Stimulated activated naive CD8-positive, alpha-beta T cell treated with anti-CD3 and anti-CD28 coated beads, Interleukin-15, Interleukin-2, amounts not matched to agents 100 ng/mL and 50 ng/mL, for 24 hours (primary cell): Measurements from ENCODE around the gene COL4A5.
"Not testable (repeated sequence)": the region's sequence is repeated elsewhere in the genome, so short reads cannot be mapped to it uniquely, and the experiment has no call there.

Experiments used
- H3K27ac Mint-ChIP-seq: one replicate; pipeline ENCODE4 v1.8.0; 2021; ENCODE audit warnings: mild to moderate bottlenecking, mixed read lengths
- H3K27me3 Mint-ChIP-seq: one replicate; pipeline ENCODE4 v1.8.0; 2021; ENCODE audit warnings: mixed read lengths
- H3K36me3 Mint-ChIP-seq: one replicate; pipeline ENCODE4 v1.8.0; 2021; ENCODE audit warnings: low read depth, mixed read lengths
- H3K4me1 Mint-ChIP-seq: one replicate; pipeline ENCODE4 v1.8.0; 2021; ENCODE audit warnings: low read depth, mixed read lengths
- H3K4me3 Mint-ChIP-seq: one replicate; pipeline ENCODE4 v1.8.0; 2021; ENCODE audit warnings: mild to moderate bottlenecking, mixed read lengths
- H3K9me3 Mint-ChIP-seq: one replicate; pipeline ENCODE4 v1.8.0; 2021; ENCODE audit warnings: mixed read lengths

Gene COL4A5

GRCh38 chrX:108437349-108438109, 2.1 kb upstream of the COL4A5 start:
- Mint-ChIP-seq H3K9me3 (no peaks in the 10 kb centered on the region), H3K36me3 (no peaks in the 10 kb centered on the region), H3K27me3 (peaks cover 16% of the 10 kb centered on the region), H3K27ac (no peak overlapping the region), H3K4me1 (no peaks in the 10 kb centered on the region), H3K4me3 (no peak overlapping the region)

- H3K36me3 Mint-ChIP-seq, result no peaks in the 10 kb centered on the region
- H3K4me3 Mint-ChIP-seq, result no peak within 1 kb of the TSS
- no peak within 1 kb of the TSS for H3K27ac Mint-ChIP-seq
- H3K9me3 Mint-ChIP-seq, result no peaks in the 10 kb centered on the region
- peaks cover 16% of the 10 kb centered on the region for H3K27me3 Mint-ChIP-seq
- no peaks in the 10 kb centered on the region for H3K4me1 Mint-ChIP-seq
Measured at GRCh38 chrX:108438110-108438623, 1.5 kb upstream of the COL4A5 start, which contains the start of gene COL4A6. Gene COL4A6, minus strand, starts transcription at chrX:108438422. Its CDS starts 226 bp downstream, at chrX:108438196.

DNA sequence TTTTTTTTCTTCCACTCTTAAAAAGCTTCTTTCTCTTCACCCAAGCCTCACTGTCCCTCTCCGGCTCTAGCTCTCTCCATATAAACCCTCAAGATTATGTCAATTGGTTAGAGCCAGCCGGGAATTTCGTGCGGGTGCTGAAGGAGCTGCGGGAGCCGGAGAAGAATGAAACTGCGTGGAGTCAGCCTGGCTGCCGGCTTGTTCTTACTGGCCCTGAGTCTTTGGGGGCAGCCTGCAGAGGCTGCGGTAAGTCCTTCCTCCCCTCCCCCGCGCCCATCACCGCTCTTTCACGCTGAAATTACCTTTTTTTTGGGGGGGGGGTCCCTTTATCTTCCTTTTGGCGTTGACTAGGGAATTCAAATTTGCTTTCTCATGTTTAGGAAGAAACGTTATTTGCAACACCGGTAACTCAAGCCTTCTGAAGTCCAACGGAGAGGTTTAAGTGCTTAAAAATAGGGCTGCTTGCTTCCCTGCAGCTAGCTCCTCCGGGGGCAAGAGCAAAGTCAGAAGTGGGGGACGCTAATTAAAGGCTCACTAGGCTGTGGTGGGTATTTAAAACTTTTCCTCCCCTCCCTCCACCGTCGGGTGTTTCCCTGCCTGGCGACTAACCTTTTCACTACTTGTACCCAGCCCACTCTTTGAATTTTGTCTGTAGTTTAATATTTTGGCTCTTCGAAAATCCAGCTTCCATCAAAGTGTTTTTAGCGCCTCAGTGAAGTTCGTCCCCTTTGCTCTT, 491 bp downstream of the COL4A5 start:
- Mint-ChIP-seq H3K27ac (no peak overlapping the region), H3K9me3 (no peaks in the 10 kb centered on the region), H3K36me3 (no peaks in the 10 kb centered on the region), H3K27me3 (peaks cover 16% of the 10 kb centered on the region), H3K4me1 (no peaks in the 10 kb centered on the region), H3K4me3 (peak overlapping the region; percentile 37)

DNA sequence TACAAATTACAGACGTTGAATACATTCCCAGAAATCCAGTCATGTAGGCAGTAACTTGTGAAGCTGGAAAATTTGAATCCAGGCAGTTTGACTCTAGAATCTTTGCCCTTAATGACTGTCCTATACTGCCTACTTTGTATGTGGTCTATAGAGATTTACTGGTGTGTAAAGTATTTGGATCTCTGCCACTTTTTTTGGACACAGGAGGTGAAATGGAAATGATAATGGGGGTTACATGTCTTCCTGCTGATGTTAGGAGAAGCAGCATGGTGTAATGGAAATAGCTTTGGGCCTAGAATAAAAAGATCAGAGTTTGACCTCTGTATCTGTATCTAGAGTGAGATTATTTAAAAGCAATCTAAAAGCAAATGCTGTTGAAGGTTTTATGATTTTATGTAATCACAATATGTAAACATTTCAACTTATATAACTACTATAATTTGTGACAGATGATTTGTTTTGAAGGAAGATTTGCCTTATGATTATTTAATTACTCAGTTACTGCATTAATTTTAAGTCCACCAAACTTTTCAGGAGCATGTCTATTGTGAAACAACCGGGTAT, 3.3 kb downstream of the COL4A5 start:
- Mint-ChIP-seq H3K4me3 (no peak overlapping the region), H3K36me3 (no peaks in the 10 kb centered on the region), H3K27ac (no peak overlapping the region), H3K9me3 (no peaks in the 10 kb centered on the region), H3K4me1 (no peaks in the 10 kb centered on the region), H3K27me3 (peaks cover 16% of the 10 kb centered on the region)

- Mint-ChIP-seq H3K36me3 (no peaks in the 10 kb centered on the region), H3K27ac (no peak overlapping the region), H3K4me3 (no peak overlapping the region), H3K27me3 (no peaks in the 10 kb centered on the region), H3K9me3 (no peaks in the 10 kb centered on the region), H3K4me1 (no peaks in the 10 kb centered on the region)
Measured at GRCh38 chrX:108447303-108447702, 7.7 kb downstream of the COL4A5 start.

- no peak overlapping the region for H3K27ac Mint-ChIP-seq
- no peaks in the 10 kb centered on the region for H3K36me3 Mint-ChIP-seq
- H3K4me1 Mint-ChIP-seq, result no peaks in the 10 kb centered on the region
- no peaks in the 10 kb centered on the region for H3K27me3 Mint-ChIP-seq
- H3K4me3 Mint-ChIP-seq, result no peak overlapping the region
- no peaks in the 10 kb centered on the region for H3K9me3 Mint-ChIP-seq
Measured at GRCh38 chrX:108453841-108454240, 14.2 kb downstream of the COL4A5 start.

DNA sequence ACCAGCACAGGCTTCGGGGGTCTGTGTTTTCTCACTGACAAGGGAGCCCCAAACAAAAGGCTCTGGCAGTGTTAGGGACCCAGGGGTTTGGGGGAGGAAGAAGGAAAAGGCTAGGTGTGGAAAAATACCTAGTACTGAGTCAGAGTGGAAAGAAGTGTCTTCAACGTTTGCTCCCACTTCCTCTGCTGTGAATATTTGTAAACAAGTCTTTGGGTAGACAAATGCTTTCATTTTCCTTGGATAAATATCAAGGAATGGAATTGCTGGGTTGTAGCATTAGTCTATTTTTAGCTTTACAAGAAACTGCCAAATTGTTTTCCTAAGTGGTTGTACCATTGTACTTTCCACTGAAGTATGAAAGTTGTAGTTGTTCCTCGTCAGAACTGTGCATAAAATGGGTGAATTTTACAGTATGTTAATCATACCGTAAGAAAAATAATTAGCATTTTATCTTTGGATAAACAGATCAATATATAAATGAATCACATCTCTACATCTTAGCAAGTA, 17.4 kb downstream of the COL4A5 start:
- Mint-ChIP-seq H3K27ac (no peak overlapping the region), H3K36me3 (no peaks in the 10 kb centered on the region), H3K9me3 (no peaks in the 10 kb centered on the region), H3K4me3 (no peak overlapping the region), H3K4me1 (no peaks in the 10 kb centered on the region), H3K27me3 (no peaks in the 10 kb centered on the region)

- Mint-ChIP-seq H3K4me1 (no peaks in the 10 kb centered on the region), H3K4me3 (no peak overlapping the region), H3K9me3 (no peaks in the 10 kb centered on the region)
Measured at GRCh38 chrX:108464604-108465003, 25.0 kb downstream of the COL4A5 start.

GRCh38 chrX:108468486-108468885, 28.8 kb downstream of the COL4A5 start:
- no peaks in the 10 kb centered on the region for H3K9me3 Mint-ChIP-seq
- H3K4me1 Mint-ChIP-seq, result no peaks in the 10 kb centered on the region
- no peak overlapping the region for H3K27ac Mint-ChIP-seq
- no peaks in the 10 kb centered on the region for H3K27me3 Mint-ChIP-seq
- H3K36me3 Mint-ChIP-seq, result no peaks in the 10 kb centered on the region
- no peak overlapping the region for H3K4me3 Mint-ChIP-seq

More at GRCh38 chrX:108464604-108465003, 25.0 kb downstream of the COL4A5 start:
- Mint-ChIP-seq H3K27me3 (no peaks in the 10 kb centered on the region), H3K36me3 (no peaks in the 10 kb centered on the region), H3K27ac (no peak overlapping the region)

DNA sequence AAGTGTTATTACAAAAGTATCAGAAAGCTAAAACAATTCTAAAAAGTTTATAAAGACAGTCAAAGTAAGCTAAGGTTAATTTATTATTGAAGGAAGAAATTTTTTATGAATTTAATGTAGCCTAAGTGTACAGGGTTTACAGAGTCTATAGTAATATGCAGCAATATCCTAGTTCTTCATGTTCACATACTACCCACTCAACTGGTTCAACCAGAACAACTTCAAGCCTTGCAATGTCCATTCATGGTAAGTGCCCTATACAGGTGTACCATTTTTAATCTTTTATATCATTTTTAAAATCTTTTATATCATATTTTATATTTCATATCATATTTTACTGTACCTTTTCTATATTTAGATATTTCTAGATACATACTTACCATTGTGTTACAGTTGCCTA, 34.3 kb downstream of the COL4A5 start:
- Mint-ChIP-seq H3K4me1 (no peaks in the 10 kb centered on the region), H3K4me3 (no peak overlapping the region), H3K27ac (no peak overlapping the region), H3K9me3 (peaks cover 4% of the 10 kb centered on the region), H3K27me3 (no peaks in the 10 kb centered on the region), H3K36me3 (no peaks in the 10 kb centered on the region)

DNA sequence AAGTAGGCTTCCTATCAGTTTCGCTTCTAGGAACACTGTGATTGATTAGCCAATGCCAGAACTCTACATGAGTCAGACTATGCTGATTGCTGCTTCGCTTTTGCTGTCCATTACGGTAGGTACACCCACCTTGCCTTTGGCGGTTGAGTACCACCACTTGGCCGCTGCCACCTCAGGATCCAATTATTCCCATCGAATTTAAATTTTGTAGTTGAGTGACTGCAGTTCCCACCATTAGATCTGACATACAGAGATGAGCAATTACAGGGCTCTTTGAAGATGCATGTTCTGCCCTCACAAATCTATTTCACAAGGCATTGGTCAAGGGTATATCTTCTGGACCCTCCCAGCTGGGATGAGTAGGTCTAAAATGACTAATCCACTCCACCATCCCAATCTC, 41.9 kb downstream of the COL4A5 start:
- not testable (repeated sequence) for H3K27ac Mint-ChIP-seq, H3K9me3 Mint-ChIP-seq, H3K4me1 Mint-ChIP-seq, H3K36me3 Mint-ChIP-seq, H3K27me3 Mint-ChIP-seq, H3K4me3 Mint-ChIP-seq

DNA sequence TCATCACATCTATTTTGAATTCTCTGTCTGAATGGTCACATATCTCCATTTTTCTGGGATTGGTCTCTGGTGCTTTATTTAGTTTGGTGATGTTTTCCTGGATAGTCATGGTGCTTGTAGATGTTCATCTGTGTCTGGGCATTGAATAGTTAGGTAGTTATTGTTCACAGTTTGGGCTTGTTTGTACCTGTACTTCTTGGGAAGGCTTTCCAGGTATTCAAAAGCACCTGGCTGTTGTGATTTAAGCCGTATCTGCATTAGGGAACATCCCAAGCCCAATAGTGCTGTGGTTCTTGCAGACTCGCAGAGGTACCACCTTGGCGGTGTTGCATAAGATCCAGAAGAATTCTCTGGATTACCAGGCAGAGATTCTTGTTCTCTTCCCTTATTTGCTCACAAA, 44.6 kb downstream of the COL4A5 start:
- no peak overlapping the region for H3K4me3 Mint-ChIP-seq
- H3K9me3 Mint-ChIP-seq, result no peaks in the 10 kb centered on the region
- no peaks in the 10 kb centered on the region for H3K27me3 Mint-ChIP-seq
- H3K27ac Mint-ChIP-seq, result no peak overlapping the region
- no peaks in the 10 kb centered on the region for H3K4me1 Mint-ChIP-seq
- H3K36me3 Mint-ChIP-seq, result no peaks in the 10 kb centered on the region

DNA sequence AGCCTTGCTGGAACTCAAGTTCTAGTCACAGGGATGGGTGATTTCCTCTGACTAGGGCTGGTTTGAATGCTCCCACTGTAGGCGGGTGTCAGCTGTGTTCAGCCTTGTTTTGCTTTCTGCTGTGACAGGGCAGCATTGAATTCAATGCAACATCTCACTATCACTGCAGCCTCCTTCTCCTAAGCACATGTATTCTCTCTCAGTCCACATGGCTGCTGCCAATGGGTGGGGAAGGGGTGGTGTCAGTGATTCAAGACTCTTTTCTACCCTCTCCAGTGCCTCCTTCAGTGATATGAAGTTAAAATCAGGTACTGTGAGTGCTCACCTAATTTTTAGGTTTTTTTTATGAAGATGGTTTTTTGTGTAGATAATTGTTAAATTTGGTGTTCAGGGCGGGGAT, 46.3 kb downstream of the COL4A5 start:
- Mint-ChIP-seq H3K4me3 (no peak overlapping the region), H3K27ac (no peak overlapping the region), H3K36me3 (no peaks in the 10 kb centered on the region), H3K9me3 (no peaks in the 10 kb centered on the region), H3K27me3 (no peaks in the 10 kb centered on the region), H3K4me1 (no peaks in the 10 kb centered on the region)

DNA sequence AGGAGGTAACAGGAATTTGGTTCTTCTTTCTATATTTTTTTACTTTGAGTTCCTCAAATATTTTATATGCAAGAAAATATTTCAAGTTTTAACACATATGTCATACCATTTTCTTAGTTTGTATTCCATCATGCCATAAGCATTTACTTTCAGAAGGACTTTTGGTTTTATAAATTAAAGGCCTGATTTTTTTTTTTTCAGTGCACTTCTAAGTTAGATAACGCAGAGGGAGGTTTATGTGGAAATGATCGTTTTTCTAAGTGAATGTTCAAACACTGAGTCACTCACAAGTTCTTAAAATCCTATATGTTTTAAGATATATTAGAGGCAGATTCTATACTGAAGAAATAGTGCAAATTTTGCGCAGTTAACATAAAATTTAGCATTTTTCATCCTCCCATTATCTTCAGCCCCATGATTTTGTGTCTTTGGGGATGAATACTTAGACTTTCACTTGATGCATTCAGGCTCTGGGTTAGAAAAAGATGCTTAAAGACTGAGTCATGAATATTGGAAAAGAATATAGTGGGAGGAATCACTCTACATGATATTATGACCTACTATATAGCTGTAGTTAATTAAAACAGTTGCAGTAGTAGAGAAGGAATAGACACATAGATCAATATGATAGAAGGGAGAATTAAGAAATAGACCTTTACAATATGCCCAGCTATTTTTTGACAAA, 54.9 kb downstream of the COL4A5 start:
- H3K4me3 Mint-ChIP-seq, result no peak overlapping the region
- no peak overlapping the region for H3K27ac Mint-ChIP-seq
- no peaks in the 10 kb centered on the region for H3K27me3 Mint-ChIP-seq
- H3K4me1 Mint-ChIP-seq, result no peaks in the 10 kb centered on the region
- H3K9me3 Mint-ChIP-seq, result no peaks in the 10 kb centered on the region
- H3K36me3 Mint-ChIP-seq, result no peaks in the 10 kb centered on the region

- Mint-ChIP-seq H3K9me3 (no peaks in the 10 kb centered on the region), H3K27ac (no peak overlapping the region), H3K27me3 (no peaks in the 10 kb centered on the region)
Measured at GRCh38 chrX:108511721-108512120, 72.1 kb downstream of the COL4A5 start.

More at GRCh38 chrX:108511721-108512120, 72.1 kb downstream of the COL4A5 start:
- Mint-ChIP-seq H3K36me3 (no peaks in the 10 kb centered on the region), H3K4me3 (no peak overlapping the region), H3K4me1 (no peaks in the 10 kb centered on the region)
